HG03378 (cell line): ENCODE results near the gene PIH1D1.

Source experiments
- ATAC-seq: cut with Tn5 transposase; IDR thresholded peaks from one replicate; pipeline ENCODE4 v1.9.1; 2021; ENCODE audit warnings: mild to moderate bottlenecking, moderate library complexity; ENCODE audit not compliant: unreplicated experiment

PIH1D1 gene

DNA sequence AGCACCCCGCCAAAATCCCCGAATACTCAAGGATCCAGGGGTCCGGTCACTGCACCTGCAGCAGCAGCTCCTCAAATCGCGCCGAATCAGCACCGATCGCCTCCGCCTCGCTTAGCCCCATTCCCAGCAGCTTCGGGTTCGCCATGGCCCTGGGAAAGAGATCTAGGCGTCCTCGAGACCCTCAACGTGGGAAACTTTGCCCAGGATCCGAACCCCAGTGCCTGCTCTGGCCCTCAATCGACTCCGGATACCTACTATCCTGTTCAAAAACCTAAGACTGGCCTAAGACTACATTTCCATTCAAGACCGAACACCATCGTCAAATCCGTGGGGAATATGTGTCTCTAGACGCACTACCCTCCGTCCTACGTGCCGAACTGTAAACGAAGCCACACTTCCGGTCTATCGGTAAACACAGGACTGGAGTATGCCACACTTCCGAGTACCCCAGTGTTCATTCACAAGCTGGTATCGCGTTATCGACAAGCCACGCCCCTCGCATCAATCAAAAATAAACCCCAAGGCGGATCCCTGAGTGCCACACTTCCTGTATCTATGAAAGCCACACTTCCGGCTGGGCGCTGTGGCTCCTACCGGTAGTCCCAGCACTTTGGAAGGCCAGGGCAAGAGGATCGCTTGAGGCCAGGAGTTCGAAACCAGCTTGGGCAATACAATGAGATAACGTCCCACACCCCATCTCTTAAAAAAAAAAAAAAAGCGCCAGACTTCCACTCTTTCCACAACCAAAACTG is at the start of gene PIH1D1:
PIH1D1 (minus strand) TSS at position 385 of the 752 bp plus-strand sequence; CDS start at position 145, 240 bp downstream.
- ATAC-seq = peak; percentile 53

DNA sequence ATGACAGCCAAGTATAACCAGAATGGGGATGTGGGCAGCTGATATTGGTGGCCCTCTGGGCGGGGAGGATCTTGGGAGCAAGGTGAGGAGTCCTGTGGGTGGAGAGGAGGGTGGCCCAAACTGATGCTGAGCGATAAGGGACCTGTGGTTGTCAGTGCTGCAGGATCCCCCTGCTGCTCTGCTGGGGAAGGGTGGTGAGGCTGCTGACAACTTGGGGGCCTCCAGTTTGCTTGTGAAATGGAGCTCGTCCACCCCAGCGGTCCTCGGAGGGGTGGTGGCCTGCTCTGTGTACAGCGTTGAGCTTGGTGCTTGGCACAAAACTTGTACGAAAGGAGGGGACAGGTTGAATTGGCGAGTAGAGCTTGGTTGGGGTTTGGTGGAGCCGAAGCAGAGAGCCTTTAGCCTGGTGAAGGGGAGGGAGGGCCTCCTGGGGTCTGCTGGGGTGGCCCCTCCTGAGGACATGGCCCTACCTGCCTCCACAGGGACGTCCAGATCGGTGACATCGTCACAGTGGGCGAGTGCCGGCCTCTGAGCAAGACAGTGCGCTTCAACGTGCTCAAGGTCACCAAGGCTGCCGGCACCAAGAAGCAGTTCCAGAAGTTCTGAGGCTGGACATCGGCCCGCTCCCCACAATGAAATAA is 47.5 kb upstream of the PIH1D1 start:
- no peak for ATAC-seq

DNA sequence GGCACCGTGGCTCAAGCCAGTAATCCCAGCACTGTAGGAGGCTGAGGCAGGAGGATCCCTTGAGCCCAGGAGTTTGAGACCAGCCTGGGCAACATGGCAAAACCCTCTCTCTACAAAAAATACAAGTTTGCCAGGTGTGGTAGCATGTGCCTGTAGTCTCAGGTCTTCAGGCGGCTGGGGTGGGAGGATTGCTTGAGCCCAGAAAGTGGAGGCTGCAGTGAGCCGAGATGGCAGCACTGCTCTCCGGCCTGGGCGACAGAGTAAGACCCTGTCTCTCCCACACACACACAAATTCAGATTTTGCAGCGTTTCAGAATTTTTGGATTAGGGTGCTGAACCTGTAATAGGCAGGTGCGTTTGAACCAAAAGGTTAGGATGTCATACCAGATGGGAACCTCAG is 46.9 kb upstream of the PIH1D1 start:
- no peak for ATAC-seq

DNA sequence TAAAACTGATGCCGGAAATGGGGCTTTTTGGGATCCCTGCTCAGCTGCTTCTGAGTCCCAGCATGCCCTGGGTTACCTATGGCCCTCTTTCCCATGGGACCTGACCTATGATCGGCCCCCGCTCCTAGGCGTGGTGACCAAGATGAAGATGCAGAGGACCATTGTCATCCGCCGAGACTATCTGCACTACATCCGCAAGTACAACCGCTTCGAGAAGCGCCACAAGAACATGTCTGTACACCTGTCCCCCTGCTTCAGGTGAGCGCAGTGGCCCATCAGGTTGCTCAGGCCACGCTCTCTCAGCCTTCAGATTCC is 46.1 kb upstream of the PIH1D1 start:
- ATAC-seq = no peak

DNA sequence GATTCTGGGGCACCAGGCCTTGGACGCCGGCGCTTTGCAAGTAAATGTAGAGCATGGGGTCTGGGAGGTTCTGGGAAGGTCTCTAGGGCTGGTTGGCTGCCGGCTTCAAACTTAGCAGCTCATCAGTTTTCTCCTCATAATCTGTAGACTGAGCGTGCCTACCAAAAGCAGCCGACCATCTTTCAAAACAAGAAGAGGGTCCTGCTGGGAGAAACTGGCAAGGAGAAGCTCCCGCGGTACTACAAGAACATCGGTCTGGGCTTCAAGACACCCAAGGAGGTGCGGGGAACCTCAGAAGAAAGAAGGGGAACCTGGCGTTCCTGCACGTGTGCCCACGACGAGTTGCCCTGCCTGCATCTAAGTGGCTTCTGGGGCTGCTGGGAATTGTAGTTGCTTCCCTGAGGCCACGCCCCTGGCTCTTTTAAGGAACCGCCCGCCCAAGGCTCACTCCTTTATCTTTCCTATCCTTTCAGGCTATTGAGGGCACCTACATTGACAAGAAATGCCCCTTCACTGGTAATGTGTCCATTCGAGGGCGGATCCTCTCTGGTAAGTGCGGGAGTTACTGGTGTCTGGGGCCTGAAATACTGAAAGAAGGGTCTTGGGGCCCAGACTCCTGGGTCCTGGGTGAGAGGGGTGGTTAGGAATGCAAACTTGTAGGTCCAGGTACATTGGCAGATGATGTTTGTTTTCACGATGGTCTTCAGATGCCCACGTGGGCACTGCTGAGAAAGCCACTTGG is 45.6 kb upstream of the PIH1D1 start:
- no peak for ATAC-seq

DNA sequence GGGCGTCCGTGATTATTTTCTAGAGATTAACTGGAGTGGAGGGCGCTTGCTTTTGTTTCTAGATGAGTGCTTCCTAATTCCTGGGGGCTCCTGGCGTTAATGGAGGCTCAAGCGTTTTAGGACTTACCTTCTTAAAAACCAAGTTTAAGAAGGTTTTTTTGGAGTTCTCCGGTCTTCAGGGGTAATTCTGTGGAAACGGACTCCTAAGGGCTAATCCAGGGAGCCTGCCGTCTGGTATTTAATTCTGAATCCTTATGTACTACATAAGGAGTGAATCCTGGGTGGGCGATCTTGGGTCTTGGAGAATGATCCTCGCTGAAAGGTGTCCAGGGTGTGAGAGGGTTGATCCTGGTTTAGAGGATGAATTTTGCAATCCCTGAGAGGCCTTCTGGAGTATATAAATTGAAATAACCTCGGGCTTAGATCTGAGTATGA is 45.0 kb upstream of the PIH1D1 start:
- ATAC-seq = no peak

DNA sequence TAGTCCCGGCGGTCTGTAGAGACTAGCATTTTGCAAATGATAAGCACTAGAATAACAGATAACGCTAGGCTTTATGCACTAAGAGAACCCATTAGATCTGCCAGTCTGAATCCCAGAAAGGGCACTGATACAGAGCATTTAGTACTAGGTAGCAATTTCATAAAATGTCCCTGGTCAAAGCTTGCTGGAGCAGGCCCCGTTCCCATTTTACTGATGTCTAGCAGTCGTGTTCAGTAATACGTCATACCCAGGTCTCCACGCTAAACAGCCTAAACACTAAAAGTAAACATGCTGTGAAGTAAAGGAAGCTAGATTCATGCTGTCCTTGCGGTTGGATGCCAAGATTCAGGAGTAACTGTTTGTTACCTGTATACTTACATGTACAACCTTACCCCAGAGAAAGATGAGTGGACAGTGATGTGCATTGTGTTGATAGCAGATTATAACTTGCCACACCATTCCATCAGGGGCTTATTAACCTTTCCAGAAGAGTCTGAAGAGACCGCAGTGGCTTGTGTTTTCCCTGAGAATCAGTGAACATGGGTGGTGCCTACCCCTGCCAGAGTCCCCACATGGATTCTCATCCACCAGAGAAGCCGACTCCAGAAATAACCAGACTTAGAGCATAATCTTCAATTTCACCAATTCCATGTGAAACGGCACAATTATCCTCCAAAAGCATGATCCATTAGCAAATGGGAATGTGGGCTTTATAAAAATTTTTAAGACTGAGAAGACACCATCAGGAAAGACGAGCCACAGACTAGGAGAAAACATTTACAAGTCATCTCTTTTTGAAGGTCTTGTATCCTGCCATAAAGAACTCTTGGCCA is 41.2 kb upstream of the PIH1D1 start:
- no peak for ATAC-seq

DNA sequence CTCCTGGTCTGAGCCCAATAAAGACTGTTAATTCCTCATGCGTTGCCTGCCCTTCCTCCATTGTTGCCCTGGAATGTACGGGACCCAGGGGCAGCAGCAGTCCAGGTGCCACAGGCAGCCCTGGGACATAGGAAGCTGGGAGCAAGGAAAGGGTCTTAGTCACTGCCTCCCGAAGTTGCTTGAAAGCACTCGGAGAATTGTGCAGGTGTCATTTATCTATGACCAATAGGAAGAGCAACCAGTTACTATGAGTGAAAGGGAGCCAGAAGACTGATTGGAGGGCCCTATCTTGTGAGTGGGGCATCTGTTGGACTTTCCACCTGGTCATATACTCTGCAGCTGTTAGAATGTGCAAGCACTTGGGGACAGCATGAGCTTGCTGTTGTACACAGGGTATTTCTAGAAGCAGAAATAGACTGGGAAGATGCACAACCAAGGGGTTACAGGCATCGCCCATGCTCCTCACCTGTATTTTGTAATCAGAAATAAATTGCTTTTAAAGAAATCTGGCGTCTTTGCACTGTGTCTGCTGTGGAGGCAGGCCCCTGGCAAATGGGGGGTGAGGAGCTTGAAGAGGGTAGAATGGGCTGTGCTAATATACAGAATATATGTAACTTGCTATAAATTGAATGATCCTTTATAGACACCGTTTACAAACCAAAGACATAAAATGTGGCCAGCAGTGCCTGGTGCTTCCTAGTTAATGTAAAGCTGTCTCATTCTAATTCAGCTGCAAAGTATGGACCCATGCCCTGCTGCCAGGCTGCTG is 40.4 kb upstream of the PIH1D1 start:
- no peak for ATAC-seq

DNA sequence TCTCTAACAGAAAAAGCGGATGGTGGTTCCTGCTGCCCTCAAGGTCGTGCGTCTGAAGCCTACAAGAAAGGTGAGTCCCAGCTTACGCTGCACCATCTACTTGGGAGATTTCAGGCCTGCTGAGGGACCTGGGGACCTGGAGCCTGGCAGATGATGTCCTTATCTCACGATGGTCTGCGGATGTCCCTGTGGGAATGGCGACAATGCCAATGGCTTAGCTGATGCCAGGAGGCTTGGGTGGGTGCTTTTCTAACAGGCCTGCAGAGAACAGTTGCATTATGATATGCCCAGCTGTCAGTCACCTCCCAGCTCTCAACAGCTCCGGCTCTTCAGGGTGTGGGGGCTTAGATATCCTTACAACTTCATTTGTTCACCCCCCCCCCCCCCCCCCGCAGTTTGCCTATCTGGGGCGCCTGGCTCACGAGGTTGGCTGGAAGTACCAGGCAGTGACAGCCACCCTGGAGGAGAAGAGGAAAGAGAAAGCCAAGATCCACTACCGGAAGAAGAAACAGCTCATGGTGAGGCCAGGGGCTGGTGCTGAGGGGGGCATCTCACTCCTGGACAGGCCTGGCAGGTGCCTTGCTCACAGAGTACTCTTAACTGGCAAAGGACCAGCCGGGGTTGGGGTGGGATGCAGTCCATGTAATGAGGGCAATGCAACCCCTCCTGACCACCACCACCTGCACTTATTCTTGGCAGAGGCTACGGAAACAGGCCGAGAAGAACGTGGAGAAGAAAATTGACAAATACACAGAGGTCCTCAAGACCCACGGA is 39.6 kb upstream of the PIH1D1 start:
- ATAC-seq = no peak

DNA sequence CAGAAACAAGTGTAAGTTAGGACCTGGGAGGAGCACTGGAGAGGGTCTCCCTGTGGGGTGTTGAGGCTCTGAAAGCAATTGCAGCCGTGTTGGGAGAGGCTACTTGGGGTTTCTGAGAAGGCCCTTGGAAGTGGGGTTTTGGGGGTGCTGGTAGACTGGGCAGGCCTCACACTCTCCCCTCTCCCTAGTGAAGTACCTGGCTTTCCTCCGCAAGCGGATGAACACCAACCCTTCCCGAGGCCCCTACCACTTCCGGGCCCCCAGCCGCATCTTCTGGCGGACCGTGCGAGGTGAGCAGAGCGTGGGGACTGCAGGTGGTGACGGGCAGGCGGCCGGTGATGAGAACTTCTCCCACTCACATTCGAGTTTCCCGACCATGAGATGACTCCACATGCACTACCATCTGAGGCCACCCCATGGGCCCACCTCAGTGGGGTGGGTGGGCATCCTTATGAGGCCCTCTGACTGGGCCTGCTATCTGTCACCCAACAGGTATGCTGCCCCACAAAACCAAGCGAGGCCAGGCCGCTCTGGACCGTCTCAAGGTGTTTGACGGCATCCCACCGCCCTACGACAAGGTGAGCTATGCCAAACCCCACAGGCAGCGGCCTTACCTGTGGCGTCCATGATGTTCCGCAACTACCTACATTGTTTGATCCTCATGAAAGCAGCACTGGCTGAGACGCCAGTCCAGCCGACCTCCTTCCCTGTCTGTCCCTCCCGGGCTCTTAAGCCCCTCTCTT is 38.8 kb upstream of the PIH1D1 start:
- ATAC-seq = no peak

DNA sequence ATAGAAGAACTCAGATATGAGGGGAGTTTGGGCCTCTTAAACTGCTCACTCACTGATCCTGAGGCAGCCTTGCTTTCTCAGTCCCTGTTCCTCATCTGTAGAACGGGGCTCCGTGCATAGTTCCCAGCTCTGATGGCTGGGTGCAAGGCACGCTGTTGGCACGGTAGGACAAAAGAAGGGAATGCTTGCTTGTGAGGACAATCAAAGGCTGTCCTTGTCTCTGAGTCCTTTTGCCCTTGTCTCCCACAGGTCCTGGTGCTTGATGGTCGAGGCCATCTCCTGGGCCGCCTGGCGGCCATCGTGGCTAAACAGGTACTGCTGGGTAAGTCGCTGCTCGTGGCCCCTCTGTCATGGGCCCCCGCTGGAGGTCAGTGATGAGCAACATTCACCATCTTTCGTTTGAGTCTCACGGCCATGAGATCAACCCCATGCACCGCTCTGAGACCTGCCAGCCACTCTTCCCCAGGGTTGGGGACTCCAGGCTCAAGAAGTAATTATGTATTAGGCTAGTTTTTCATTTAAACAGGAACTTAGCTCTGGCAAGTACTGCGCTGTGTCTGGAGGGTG is 38.1 kb upstream of the PIH1D1 start:
- ATAC-seq = no peak

DNA sequence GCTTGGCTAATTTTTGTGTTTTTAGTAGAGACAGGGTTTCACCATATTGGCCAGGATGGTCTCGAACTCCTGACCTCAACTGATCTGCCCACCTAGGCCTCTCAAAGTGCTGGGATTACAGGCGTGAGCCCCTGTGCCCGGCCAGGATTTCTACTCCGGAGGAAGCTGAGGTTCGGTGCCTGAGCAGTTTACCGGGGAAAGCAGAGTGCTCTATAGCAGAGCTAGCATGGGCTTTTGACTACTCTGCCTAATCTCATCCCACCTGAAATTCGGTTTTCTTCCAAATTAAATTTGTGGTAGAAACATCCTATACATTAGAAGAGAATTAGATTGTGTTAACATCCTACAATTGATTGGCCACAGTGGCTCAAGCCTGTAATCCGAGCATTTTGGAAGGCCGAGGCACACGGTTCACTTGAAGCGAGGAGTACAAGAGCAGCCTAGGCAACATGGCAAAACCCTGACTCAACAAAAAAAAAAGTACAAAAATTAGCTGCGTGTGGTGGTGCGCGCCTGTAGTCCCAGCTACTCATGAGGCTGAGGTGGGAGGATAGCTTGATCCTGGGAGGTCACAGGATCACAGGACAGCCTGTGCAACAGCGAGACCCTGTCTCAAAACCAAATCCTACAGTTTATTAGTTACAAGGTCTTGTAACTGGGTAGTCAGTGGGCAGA is 37.4 kb upstream of the PIH1D1 start:
- ATAC-seq = no peak

DNA sequence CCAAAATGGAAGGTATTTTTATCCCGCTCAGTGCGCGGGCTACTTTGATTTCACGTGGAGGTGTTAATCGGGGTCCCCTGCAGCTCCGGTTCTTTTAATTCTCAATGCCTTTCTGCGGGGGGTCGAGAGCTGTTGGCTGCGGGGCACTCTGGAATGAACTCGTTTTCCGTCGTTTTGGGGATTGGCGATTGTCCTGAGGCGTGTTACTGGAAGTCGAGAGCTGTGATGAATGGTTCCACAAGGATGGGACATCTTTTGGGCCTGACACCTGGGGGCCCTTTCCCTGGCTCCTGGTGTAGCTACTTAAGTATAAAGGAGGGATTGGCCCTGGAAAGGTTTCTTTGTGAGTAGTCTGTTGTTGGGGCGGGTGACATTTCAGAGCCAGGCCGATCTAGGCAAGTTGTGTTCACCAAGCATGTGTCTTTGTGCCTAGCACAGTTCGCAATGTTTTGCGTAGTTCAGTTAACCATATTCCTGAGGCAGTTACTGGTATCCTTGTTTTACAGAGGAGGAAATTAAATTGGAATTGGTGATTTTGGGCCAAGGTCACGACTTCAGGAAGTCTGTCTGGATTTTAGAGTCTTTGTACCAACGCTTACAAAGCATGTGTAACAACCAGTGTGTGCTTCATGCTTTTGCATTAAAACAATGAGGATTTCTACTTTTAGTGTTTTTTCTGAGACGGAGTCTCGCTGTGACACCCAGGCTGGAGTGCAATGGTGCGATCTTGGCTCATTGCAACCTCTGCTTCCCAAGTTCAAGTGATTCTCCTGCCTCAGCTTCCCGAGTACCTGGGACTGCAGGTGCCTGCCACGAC is 36.6 kb upstream of the PIH1D1 start:
- ATAC-seq = no peak

DNA sequence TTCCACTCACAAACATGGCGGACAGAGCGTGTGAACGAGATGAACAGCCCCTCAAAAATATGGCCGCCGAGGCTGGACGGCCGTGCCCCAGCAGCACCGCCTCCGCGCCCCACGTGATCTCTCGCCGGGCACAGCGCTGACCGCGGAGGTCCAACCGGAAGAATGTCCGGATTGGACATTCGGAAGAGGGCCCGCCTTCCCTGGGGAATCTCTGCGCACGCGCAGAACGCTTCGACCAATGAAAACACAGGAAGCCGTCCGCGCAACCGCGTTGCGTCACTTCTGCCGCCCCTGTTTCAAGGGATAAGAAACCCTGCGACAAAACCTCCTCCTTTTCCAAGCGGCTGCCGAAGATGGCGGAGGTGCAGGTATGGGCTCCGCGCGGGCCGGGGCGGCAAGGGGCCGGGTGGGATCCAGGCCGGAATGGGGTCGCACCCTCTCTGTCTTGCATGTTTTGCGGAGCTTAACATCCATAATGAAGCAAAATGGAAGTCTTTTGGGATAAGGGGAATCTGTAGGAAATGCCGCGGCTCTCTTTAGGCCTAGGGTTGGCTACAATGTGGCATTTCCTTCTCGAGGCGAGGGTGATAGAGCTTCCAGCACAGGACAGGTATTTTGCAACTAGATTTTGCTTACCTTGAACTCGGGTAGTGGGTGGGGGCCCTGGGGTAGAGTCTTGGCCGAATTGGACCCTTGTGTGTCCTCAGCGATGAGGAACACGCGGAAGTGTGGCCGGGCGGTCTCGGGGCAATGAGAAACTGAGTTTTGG is 35.8 kb upstream of the PIH1D1 start, which contains the start of gene RPL13A:
RPL13A (plus strand) TSS at position 332 of the 769 bp plus-strand sequence; CDS start at position 354, 22 bp downstream.
- ATAC-seq = peak; percentile 87

DNA sequence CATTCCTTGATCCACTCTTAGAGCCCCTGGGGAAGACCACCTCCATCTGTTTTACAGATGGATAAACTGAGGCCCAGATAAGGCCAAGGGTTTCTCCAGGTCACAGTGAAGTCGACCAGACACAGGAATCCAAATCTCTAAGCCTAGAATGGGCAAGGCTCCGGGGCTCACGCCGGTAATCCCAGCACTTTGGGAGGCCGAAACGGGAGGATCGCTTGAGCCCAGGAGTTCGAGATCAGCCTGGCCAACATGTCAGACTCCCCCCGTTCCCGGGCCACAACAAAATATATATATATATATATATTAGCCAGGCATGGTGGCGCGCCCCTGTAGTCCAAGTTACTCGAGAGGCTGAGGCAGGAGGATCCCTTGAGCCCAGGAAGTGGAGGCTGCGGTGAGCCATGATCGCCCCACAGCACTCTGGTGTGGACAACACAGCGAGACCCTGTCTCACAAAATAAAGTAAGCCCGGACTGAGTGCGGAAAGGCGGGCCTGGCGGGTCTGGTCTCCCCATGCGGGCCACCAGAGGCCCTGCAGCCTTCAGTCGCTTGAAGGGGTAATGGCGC is 35.2 kb upstream of the PIH1D1 start:
- no peak for ATAC-seq

DNA sequence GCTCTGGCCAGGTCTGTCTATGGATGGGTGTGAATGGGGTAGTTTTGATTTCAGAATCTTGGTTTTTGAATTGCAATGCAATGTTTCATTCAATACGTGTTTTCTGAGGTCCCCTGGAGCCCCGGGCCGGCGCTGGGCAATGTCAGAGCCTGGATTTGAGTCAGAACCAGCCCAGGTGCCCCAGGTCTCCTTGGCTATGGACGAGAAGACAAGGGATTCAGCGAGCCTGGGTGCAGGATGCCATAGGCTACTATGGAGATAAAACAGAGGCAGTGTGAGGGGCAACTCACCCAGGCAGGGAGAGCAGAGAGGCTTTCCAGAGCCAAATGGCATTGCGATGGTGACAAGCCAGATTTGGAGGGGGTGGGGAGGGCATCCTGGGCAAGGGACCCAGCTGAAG is 34.6 kb upstream of the PIH1D1 start:
- no peak for ATAC-seq
